HL-60/S4 (cell line): Measurements from ENCODE around the gene HIKESHI.

Experiments
- in situ Hi-C: fragments of 300-500 bp; cut with MboI; formaldehyde crosslinking; loops from 2 replicates; pipeline ENCODE4 v1.14.3; 2022; ENCODE audit warnings: low sequenced_read_pairs

Gene HIKESHI

GRCh38 chr11:86302092-86302793 is at the start of gene HIKESHI:
HIKESHI (plus strand) TSS chr11:86302240; CDS start chr11:86302449, 209 bp downstream.
- in situ Hi-C loops, result no loop called here

GRCh38 chr11:86255896-86256295 is 46.1 kb upstream of the HIKESHI start:
- in situ Hi-C loops, result no loop called here

DNA sequence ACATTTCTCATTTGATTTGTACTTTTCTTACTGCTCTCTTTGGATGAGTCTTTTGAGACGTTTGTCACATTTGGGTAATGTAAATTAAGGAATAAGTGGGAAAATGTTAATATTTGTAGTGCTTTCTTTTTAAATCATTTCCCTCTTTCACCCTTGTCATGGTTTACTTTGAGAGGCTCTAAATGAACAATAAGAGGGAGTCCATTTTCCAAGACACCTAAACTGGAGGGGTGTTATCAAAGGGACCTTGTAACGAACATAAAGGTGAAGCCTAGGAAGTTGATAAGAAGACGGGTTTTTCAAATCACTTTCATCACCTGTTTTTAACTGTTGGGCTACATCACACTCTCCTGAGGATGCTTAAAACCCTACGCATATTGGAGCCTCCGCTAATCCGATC is 45.4 kb upstream of the HIKESHI start:
- in situ Hi-C loops, result no loop called here

DNA sequence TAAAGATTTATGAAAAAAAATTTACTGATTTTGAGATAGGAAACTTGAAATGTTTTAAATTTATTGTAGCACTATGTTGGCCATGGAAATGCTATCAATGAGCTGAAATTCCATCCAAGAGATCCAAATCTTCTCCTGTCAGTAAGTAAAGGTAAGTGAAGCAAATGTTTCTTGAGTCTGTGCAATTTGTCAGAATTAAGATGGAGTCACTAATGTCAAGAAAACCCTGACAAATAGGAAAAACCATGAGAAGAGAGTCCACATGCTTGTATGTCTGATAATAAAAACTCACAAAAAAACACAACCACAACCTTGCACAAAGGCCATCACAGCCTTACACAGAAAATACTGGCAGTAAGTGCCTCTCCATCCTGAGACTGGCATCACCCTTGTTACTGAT is 44.6 kb upstream of the HIKESHI start:
- in situ Hi-C loops, result no loop called here

DNA sequence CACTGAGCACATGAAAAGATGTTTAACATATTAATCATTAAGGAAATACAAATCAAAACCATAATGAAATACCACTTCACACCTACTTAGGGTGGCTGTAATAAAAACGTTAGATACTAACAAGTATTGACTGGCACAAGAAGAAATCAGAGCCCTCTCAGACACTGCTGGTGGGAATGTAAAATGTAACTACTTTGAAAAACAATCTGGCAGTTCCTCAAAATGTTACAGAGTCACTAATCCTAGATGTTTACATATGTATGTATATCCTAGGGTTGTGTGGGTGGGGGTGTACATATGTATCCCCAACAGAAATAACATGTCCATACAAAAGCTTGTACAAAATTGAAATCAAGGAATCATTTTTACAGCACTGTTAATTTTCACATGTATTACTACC is 42.3 kb upstream of the HIKESHI start:
- in situ Hi-C loops, result no loop called here

- in situ Hi-C loops, result no loop called here
Measured at GRCh38 chr11:86261328-86261727, 40.7 kb upstream of the HIKESHI start.

DNA sequence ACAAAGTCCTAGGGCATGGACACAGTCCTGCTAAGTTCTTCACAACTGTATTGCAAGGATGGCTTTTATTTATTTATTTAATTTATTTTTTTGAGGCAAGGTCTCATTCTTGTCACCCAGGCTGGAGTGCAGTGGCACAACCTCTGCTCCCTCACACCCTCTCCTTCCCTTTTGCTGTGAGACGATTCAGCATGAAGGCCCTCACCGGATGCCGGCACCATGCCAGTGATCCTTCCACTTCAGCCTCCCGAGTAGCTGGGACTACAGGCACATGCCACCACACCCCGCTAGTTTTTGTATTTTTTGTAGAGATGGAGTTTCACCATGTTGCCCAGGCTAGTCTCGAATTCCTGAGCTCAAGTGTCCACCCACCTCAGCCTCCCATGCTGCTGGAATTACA is 39.7 kb upstream of the HIKESHI start:
- in situ Hi-C loops, result no loop called here

GRCh38 chr11:86264649-86265048 is 37.4 kb upstream of the HIKESHI start:
- in situ Hi-C loops, result no loop called here

DNA sequence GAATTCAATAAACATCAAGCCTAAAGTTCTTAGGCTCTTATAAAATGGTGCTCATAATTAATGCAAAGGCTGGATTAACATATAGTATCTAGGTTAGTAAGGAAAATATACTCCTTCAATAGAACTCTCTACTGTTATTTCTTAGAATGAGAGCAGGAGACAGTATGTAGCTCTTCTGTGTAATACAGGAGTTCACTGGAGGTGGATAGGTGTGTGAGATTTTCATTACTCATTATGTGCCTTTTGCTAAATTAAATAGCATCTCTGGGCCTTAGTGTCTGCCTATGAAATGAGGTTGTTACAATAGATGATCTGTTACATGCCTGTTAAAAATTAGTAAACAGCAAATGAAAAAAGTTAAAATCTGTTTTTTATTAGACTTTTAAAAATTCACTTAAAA is 36.8 kb upstream of the HIKESHI start:
- in situ Hi-C loops, result no loop called here

- in situ Hi-C loops, result no loop called here
Measured at GRCh38 chr11:86269645-86270044, 32.4 kb upstream of the HIKESHI start.

- in situ Hi-C loops, result no loop called here
Measured at GRCh38 chr11:86274503-86274902, 27.5 kb upstream of the HIKESHI start.

GRCh38 chr11:86274999-86275398 is 27.0 kb upstream of the HIKESHI start:
- in situ Hi-C loops, result no loop called here

DNA sequence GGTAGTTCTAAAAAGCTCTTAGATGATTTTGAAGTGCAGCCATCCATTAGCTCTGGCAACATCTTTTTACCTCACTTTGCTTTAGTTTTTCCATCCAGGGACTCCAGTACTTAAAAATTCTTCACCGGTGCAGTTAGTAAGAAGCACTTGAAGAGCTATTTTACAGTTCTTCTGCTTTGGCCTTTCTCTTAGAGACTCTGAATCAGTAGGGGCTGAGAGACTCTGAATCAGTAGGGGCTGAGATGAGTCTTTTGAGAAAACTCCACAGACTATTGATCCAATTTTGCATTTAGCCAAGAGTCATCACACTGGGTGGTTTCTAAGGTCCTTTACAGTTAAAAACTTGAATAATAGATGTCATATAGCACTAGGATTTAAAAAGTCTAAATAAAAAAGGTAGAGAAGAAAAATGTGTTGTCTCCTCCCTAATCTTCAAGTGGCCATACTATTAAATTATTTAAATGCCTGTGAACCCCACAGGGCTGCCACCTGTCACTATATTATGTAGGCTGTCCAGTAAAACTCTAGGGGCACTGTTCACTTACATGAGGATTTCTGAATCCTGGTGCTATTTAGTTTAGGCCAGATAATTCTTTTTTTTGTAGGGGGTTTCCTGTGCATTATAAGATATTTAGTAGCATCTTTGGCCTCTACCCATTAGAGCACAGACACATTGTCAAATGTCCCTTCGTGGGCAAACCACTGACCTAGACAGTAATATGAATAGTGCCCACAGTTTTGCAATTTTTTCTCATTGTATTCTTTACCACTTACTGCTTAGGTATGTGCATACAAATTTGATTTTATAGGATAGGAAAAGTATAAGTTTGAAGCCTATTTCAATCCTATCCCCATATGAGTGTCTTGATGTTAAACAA is 26.3 kb upstream of the HIKESHI start:
- in situ Hi-C loops, result no loop called here

- in situ Hi-C loops, result no loop called here
Measured at GRCh38 chr11:86277741-86278140, 24.3 kb upstream of the HIKESHI start.

DNA sequence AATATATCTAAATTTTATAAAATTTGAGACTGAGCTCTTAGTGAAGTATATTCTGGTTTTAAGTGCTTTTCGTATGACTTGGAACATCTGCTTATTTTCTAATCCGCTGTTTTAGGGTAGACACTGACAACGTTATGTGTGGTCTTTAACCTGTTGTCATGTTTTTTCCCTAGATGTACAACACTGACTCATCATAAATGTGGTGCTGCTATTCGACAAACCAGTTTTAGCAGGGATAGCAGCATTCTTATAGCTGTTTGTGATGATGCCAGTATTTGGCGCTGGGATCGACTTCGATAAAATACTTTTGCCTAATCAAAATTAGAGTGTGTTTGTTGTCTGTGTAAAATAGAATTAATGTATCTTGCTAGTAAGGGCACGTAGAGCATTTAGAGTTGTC is 23.8 kb upstream of the HIKESHI start:
- in situ Hi-C loops, result no loop called here

GRCh38 chr11:86279747-86280146 is 22.3 kb upstream of the HIKESHI start:
- in situ Hi-C loops, result no loop called here

GRCh38 chr11:86287468-86287796 is 14.6 kb upstream of the HIKESHI start:
- in situ Hi-C loops, result no loop called here

DNA sequence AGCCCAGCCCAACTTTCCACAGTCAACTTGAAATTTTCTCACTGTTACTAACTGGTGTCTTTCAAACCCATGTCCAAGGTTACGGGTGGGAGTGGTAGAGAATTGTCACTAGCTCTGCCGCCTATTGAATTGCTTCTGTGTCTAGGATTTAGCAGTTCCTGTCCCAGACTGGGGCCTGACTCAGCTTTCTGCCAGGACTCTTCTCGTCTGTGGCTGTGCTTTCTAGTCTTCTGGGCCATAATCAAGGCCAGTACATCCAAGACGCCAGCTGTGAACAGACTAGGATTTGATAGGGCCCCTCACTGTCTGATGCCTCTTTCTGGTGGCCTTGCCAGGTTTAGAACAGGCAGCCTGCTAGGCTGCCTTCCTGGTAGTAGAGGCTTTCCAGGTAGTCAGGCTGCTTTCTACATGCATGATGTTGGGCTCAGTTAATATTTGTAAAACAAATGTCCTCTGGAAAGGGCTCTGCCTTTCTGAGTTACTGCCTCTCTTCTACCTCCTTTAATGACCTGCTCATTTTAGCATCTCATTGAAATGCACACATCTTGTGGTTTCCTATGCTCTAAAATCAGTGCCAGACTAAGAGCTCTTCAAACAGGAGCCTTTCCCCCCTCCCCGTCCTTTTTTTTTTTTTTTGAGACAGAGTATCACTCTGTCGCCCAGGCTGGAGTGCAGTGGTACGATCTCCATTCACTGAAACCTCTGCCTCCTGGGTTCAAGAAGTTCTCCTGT is 13.1 kb upstream of the HIKESHI start:
- in situ Hi-C loops, result no loop called here

- in situ Hi-C loops, result loop anchor here (10.0 kb wide), 1 partner anchor 435 kb away; the partner anchor contains the start of gene CCDC83
Measured at GRCh38 chr11:86289508-86290280, 12.3 kb upstream of the HIKESHI start.

- in situ Hi-C loops, result loop anchor here (10.0 kb wide), 1 partner anchor 437 kb away; the partner anchor contains the start of gene CCDC83
Measured at GRCh38 chr11:86291466-86292262, 10.4 kb upstream of the HIKESHI start.
